Left colon (tissue), 2 donors: ENCODE measurements around the gene DGCR6L. TPM values are rescaled to one million over a fixed set of nuclear protein-coding genes. Genes with fewer than 3 reads are reported as not detected.
"Not testable (repeated sequence)": the region's sequence is repeated elsewhere in the genome, so short reads cannot be mapped to it uniquely, and the experiment has no call there.

ENCODE experiments used
- ATAC-seq: fragments of 200-7000 bp; cut with Tn5 transposase; one replicate; pipeline ENCODE4 v1.9.1; 2020; ENCODE audit warnings: mild to moderate bottlenecking, moderate library complexity
- DNase-seq, 2 donors: peaks; one replicate each; pipeline ENCODE4 v3.0.0-alpha.2; 2020
- intact Hi-C, 2 donors: fragments of 100-400 bp; cut with DNase I in 1 of 2; cut with micrococcal nuclease in 1 of 2; formaldehyde crosslinking; loops; one replicate each; pipeline versions ENCODE4 v1.11.2 to v1.14.0; 2022; cut with DNase I, micrococcal nuclease
- total RNA-seq, 2 donors: library from RNA; stranded (reverse); fragmentation: NEBNext Ultra II Directional; extraction: Animal tissue kit (Norgen Biotek cat#: 25700); gene quantifications; one replicate each; pipeline ENCODE4 v1.2.1, GENCODE V29; 2021
- donor health status: DM: no; HTN: no; CAD: no.
- donor health status: DM: yes; HTN: yes; CAD: no.

DGCR6L gene
- total RNA-seq, 2 donors from 2014 or later = 25.7 to 26.1 TPM

GRCh38 chr22:20284471-20285086 is 35.3 kb downstream of the DGCR6L start:
- no peak for ATAC-seq
- intact Hi-C loops = loop anchor here (5.0 kb wide), 1 partner anchor 127 kb away; no protein-coding TSS in a partner anchor
- no peak for DNase-seq

GRCh38 chr22:20283674-20284066 is 36.2 kb downstream of the DGCR6L start:
- ATAC-seq = no peak
- no peak for DNase-seq
- intact Hi-C loops = loop anchor here in 1 of 2 donors (5.0 kb wide), 1 partner anchor 126 kb away; no protein-coding TSS in a partner anchor

- intact Hi-C loops = loop anchor here in 1 of 2 donors (5.0 kb wide), 1 partner anchor 126 kb away; no protein-coding TSS in a partner anchor
Observed at GRCh38 chr22:20282901-20283673, 36.8 kb downstream of the DGCR6L start.

GRCh38 chr22:20281891-20282290 is 38.0 kb downstream of the DGCR6L start:
- no peak for ATAC-seq
- no peak for DNase-seq
- intact Hi-C loops = loop anchor here in 1 of 2 donors (5.0 kb wide), 1 partner anchor 125 kb away; no protein-coding TSS in a partner anchor

More at GRCh38 chr22:20282901-20283673, 36.8 kb downstream of the DGCR6L start:
- DNase-seq (no peak), ATAC-seq (no peak)

GRCh38 chr22:20281473-20281872 is 38.4 kb downstream of the DGCR6L start:
- intact Hi-C loops = loop anchor here in 1 of 2 donors (5.0 kb wide), 1 partner anchor 124 kb away; no protein-coding TSS in a partner anchor
- not testable (repeated sequence) for ATAC-seq, DNase-seq

- intact Hi-C loops = loop anchor here in 1 of 2 donors (5.0 kb wide), 1 partner anchor 124 kb away; no protein-coding TSS in a partner anchor
- no peak for ATAC-seq
- no peak for DNase-seq
Observed at GRCh38 chr22:20280866-20281265, 39.0 kb downstream of the DGCR6L start.

- ATAC-seq, DNase-seq: not testable (repeated sequence)
- intact Hi-C loops = loop anchor here in 1 of 2 donors (5.0 kb wide), 1 partner anchor 123 kb away; no protein-coding TSS in a partner anchor
Observed at GRCh38 chr22:20280163-20280562, 39.7 kb downstream of the DGCR6L start.

GRCh38 chr22:20279662-20280134 is 40.2 kb downstream of the DGCR6L start:
- DNase-seq (no peak), ATAC-seq (no peak)
- intact Hi-C loops = loop anchor here in 1 of 2 donors (5.0 kb wide), 1 partner anchor 122 kb away; no protein-coding TSS in a partner anchor

GRCh38 chr22:20278726-20279490 is 41.0 kb downstream of the DGCR6L start:
- DNase-seq, intact Hi-C loops, ATAC-seq: not testable (repeated sequence)

- intact Hi-C loops, ATAC-seq, DNase-seq: not testable (repeated sequence)
Observed at GRCh38 chr22:20277936-20278635, 41.8 kb downstream of the DGCR6L start.

GRCh38 chr22:20276468-20276867 is 43.4 kb downstream of the DGCR6L start:
- no peak for DNase-seq
- intact Hi-C loops = no loop called here
- no peak for ATAC-seq

- no peak for ATAC-seq
- intact Hi-C loops = no loop called here
- no peak for DNase-seq
Observed at GRCh38 chr22:20275836-20276235, 44.0 kb downstream of the DGCR6L start.

GRCh38 chr22:20275325-20275724 is 44.5 kb downstream of the DGCR6L start:
- ATAC-seq, DNase-seq, intact Hi-C loops: not testable (repeated sequence)

- ATAC-seq, DNase-seq, intact Hi-C loops: not testable (repeated sequence)
Observed at GRCh38 chr22:20274374-20274773, 45.5 kb downstream of the DGCR6L start.

GRCh38 chr22:20273758-20274181 is 46.1 kb downstream of the DGCR6L start:
- intact Hi-C loops = no loop called here
- no peak for DNase-seq
- ATAC-seq = no peak

GRCh38 chr22:20272700-20273099 is 47.2 kb downstream of the DGCR6L start:
- intact Hi-C loops = no loop called here
- no peak for ATAC-seq
- no peak for DNase-seq

- no peak for ATAC-seq
Observed at GRCh38 chr22:20272174-20272573, 47.7 kb downstream of the DGCR6L start.

More at GRCh38 chr22:20272174-20272573, 47.7 kb downstream of the DGCR6L start:
- intact Hi-C loops = no loop called here
- DNase-seq = no peak
